AG04449 (cell line): ENCODE results near the gene CRYGC.

ENCODE experiments used
- CTCF ChIA-PET: fragments of 350-600 bp; formaldehyde crosslinking; extraction: SDS; loops from one replicate; lab custom pipeline; 2021; ENCODE audit warnings: antibody characterized with exemption; lab: Yijun Ruan, JAX
- POLR2A ChIA-PET: fragments of 400-600, 350-600 bp; formaldehyde crosslinking; extraction: SDS; loops from one replicate; lab custom pipeline; 2020; ENCODE audit warnings: antibody characterized with exemption, inconsistent platforms; lab: Yijun Ruan, JAX
- DNase-seq: peaks from one replicate; pipeline ENCODE4 v3.0.0-alpha.2; 2010; ENCODE audit warnings: low read depth, low spot score
- H3K4me3 ChIP-seq: 2 replicates; pipeline ENCODE4 v1.5.1; 2011; ENCODE audit warnings: low read depth, mild to moderate bottlenecking, control low read depth, low read length
- TF ChIP-seq, protein P1 (sequence below): IDR thresholded peaks from one replicate; pipeline ENCODE4 v1.5.1; 2011; ENCODE audit warnings: mild to moderate bottlenecking, moderate library complexity, low read length, control low read depth, inconsistent platforms; ENCODE audit not compliant: insufficient read depth; ENCODE audit errors: missing control alignments

The CRYGC gene, protein sequence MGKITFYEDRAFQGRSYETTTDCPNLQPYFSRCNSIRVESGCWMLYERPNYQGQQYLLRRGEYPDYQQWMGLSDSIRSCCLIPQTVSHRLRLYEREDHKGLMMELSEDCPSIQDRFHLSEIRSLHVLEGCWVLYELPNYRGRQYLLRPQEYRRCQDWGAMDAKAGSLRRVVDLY

DNA sequence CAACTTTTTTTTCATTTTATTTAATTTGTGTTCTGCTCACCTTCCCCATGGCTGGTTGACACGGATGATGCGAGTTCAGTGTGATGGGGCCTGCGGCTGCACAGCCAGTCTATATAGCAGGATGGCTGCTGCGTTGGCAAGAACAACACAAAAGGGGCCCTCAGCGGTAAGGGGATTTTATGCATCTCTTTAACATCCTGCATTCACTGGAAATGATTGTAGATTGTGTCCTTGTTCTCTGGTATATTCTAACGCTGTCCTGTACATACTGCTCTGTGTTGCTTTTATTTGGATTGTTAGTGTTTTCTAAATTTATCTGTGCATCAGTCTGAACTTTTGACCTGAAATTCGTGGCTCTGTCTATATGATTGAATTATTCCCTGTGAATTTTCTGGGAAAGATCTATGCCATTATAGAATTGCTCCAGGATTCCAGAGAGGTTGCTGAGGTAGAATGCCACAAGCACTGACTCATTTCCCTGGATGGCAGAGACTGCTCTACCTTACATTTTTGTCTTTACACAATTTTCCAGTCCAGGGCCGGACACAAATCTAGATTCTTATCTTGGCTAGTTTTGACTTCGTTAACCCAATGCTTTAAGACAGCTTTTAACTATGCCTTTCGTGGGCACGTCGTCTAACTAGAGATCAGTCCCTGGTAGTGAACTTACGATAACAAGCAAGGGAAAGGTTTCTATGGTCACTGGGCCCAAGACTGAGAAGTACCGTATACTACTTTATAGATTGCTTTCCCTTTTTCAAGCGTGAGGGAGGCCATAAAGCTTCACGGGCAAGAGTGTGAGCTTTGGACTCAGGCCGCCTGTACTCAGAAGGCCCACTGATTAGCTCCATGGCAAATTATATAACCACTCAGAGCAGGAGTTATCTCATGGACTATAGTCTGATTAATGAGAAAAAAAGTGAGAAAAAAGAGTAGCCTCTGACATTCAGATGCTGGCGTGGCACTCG is at the start of gene CRYGC:
TSS of gene CRYGC (minus strand) at position 85 of the 968 bp plus-strand sequence. CDS start at position 49, 36 bp downstream.
- TF ChIP-seq, protein P1, sequence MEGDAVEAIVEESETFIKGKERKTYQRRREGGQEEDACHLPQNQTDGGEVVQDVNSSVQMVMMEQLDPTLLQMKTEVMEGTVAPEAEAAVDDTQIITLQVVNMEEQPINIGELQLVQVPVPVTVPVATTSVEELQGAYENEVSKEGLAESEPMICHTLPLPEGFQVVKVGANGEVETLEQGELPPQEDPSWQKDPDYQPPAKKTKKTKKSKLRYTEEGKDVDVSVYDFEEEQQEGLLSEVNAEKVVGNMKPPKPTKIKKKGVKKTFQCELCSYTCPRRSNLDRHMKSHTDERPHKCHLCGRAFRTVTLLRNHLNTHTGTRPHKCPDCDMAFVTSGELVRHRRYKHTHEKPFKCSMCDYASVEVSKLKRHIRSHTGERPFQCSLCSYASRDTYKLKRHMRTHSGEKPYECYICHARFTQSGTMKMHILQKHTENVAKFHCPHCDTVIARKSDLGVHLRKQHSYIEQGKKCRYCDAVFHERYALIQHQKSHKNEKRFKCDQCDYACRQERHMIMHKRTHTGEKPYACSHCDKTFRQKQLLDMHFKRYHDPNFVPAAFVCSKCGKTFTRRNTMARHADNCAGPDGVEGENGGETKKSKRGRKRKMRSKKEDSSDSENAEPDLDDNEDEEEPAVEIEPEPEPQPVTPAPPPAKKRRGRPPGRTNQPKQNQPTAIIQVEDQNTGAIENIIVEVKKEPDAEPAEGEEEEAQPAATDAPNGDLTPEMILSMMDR: no peak
- POLR2A ChIA-PET: no interaction called here
- DNase-seq: no peak
- CTCF ChIA-PET: interaction anchor here (1.2 kb wide), 1 partner anchor 45 kb away, joined by 3 read pairs; no protein-coding TSS in a partner anchor
- H3K4me3 ChIP-seq: no peak within 1 kb of the TSS

DNA sequence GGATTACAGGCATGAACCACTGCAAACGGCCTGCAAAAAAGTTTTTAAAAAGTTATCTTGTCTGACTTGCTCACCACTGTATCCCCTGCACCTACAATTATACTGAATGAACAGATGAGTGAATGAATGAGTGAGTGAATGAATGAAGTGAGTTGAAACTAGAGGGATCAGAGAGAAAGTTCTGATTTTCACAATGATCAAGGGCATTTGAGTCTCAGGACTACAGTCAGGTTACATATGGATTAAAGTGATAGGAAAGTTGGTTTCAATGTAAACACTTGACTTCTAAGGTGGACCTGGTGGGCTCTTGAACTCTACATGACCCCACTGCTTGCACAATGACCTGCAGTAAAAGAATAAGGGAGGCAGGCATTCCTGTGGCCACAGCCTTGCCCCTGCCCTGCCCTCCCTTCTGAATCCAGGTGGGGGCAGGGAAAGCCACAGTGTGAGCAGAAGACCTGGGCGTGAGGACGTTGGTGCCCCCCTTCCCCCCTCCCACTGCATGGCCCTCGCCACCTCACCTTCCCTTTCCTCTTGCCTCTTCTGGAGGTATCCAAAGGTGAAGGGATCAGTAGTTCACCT is 49.5 kb upstream of the CRYGC start:
- POLR2A ChIA-PET: no interaction called here
- DNase-seq: no peak
- H3K4me3 ChIP-seq: no peak overlapping the region
- CTCF ChIA-PET: interaction anchor here (5.4 kb wide), 1 partner anchor 75 kb away, joined by 48 read pairs; the partner anchor contains the start of gene IDH1
- TF ChIP-seq, protein P1: no peak

DNA sequence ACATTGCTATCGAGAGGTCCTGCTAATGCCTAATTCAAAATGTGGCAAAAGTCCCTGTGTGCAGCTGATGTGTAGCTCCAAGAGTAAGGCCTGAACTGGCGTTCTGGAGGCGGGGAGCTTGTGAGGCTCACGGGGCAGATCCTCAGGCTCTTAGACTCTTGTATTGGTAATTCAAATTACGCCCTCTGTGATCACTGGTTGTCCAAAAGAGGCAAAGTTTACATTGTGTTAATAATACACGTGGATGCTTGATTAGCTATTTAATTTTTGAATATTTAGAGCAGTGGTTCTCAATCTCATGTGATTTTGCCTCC is 46.2 kb upstream of the CRYGC start:
- DNase-seq: no peak
- H3K4me3 ChIP-seq: no peak overlapping the region
- ChIA-PET POLR2A (interaction anchor here (0.7 kb wide), 1 partner anchor 464 kb away, joined by 4 read pairs; the partner anchor contains the start of gene CCNYL1), CTCF (interaction anchor here (0.6 to 5.4 kb wide), 41 partner anchors 10 to 1911 kb away, joined by 3 to 48 read pairs (median 5); partner anchors contain the start of genes C2orf80, IDH1 and PIKFYVE)
- TF ChIP-seq, protein P1: no peak

DNA sequence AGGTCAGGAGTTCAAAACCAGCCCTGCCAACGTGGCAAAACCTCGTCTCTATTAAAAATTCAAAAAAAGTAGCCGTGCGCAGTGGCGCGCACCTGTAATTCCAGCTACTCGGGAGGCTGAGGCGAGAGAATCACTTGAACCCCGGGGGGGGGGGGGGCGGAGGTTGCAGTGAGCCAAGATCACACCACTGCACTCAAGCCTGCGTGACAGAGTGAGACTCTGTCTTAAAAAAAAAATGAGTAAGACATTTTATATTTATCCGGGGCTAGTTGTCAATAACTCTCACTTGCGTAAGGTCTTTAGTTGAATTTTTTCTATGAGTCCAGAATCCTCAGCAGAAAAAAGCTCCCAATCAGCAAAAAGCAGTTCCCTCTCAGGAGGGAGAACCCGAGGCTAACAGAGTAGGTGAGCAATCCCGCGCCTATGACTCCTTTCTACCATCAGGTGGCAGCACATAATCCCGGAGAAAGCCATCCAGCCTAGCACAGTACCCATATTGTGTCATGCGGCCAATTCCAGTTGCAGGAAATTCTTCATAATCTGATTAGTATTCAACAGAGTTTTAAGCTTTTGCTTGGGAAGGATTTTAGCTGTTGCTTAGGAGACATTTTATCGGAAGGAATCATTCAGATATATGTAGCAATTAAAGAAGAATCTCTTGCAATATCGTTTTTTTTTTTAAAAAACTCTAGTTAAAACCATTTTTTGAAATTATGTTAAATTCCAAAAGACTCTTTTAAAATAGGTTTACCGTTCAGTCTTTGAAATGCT is 45.6 kb upstream of the CRYGC start:
- CTCF ChIA-PET: interaction anchor here (0.6 to 5.4 kb wide), 50 partner anchors 9 to 1912 kb away, joined by 3 to 48 read pairs (median 4); partner anchors contain the start of genes C2orf80, IDH1 and PIKFYVE
- TF ChIP-seq, protein P1: peak; percentile 82
- POLR2A ChIA-PET: interaction anchor here (0.7 kb wide), 1 partner anchor 464 kb away, joined by 4 read pairs; the partner anchor contains the start of gene CCNYL1
- H3K4me3 ChIP-seq: no peak overlapping the region
- DNase-seq: peak; percentile 17

DNA sequence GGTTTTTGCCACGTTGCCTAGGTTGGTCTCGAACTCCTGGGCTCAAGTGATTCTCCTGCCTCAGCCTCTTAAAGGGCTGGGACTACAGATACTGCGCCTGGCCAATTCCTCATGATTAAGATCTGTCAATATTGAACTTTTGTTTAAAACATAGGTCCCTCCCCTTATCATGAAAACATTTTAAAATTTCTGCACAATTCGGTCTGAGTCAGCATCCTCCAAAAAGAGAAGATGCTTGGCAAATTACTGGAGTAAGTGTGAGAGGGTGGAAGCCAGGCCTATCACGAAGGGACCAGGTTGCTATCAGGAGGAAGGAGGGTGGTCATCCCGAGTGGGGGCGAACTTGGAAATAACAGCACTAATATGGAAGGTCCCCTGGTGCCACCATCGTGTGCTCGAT is 44.5 kb upstream of the CRYGC start:
- no peak for DNase-seq
- no peak overlapping the region for H3K4me3 ChIP-seq
- ChIA-PET POLR2A (no interaction called here), CTCF (interaction anchor here (0.9 to 5.4 kb wide), 17 partner anchors 8 to 429 kb away, joined by 3 to 48 read pairs (median 6); partner anchors contain the start of genes C2orf80 and IDH1)
- TF ChIP-seq, protein P1: no peak
